ENCODE data around the gene RBBP6. TPM values are rescaled to one million over a fixed set of nuclear protein-coding genes. Genes with fewer than 3 reads are reported as not detected.
A peak's percentile ranks its signal among the peaks of the same experiment; 100 is the strongest.

The RBBP6 gene
- total RNA-seq, 2 donors from 2014 or later = 31.1 to 63.0 TPM

- DNase-seq (no peak), ATAC-seq (no peak)
- intact Hi-C loops (cut with DNase I) = no loop called here
- TF ChIP-seq POLR2A (IDR thresholded peaks at IDR 0.05) = no peak
- TF ChIP-seq, protein P1, sequence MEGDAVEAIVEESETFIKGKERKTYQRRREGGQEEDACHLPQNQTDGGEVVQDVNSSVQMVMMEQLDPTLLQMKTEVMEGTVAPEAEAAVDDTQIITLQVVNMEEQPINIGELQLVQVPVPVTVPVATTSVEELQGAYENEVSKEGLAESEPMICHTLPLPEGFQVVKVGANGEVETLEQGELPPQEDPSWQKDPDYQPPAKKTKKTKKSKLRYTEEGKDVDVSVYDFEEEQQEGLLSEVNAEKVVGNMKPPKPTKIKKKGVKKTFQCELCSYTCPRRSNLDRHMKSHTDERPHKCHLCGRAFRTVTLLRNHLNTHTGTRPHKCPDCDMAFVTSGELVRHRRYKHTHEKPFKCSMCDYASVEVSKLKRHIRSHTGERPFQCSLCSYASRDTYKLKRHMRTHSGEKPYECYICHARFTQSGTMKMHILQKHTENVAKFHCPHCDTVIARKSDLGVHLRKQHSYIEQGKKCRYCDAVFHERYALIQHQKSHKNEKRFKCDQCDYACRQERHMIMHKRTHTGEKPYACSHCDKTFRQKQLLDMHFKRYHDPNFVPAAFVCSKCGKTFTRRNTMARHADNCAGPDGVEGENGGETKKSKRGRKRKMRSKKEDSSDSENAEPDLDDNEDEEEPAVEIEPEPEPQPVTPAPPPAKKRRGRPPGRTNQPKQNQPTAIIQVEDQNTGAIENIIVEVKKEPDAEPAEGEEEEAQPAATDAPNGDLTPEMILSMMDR (IDR thresholded peaks at IDR 0.05) = no peak
- H3K4me1 ChIP-seq = peaks cover 9% of the 10 kb centered on the region
- H3K27ac ChIP-seq = no peak overlapping the region
- H3K4me3 ChIP-seq = no peak overlapping the region
- no peaks in the 10 kb centered on the region for H3K27me3 ChIP-seq
- 83 to 91% methylated on average over 2 of the region's 2 CpGs for WGBS, 2 donors
- H3K9me3 ChIP-seq = no peaks in the 10 kb centered on the region
- H3K36me3 ChIP-seq (replicated peaks in 1 of 2; ENCODE audit: insufficient read depth in 1 of 2, low read depth in 2 of 2) = no peaks in the 10 kb centered on the region
These were observed 25.3 kb upstream of the RBBP6 start for GRCh38 chr16:24514096-24514495.

GRCh38 chr16:24515186-24515585 lies 24.2 kb upstream of the RBBP6 start:
- H3K27me3 ChIP-seq = no peaks in the 10 kb centered on the region
- peaks cover 9% of the 10 kb centered on the region for H3K4me1 ChIP-seq
- H3K36me3 ChIP-seq (replicated peaks in 1 of 2; ENCODE audit: insufficient read depth in 1 of 2, low read depth in 2 of 2) = no peaks in the 10 kb centered on the region
- DNase-seq (no peak), ATAC-seq (no peak)
- H3K27ac ChIP-seq = no peak overlapping the region
- WGBS, 2 donors = 69 to 80% methylated on average over 5 of the region's 5 CpGs
- TF ChIP-seq, protein P1 (IDR thresholded peaks at IDR 0.05) = no peak
- no peak for TF ChIP-seq POLR2A (IDR thresholded peaks at IDR 0.05)
- no peaks in the 10 kb centered on the region for H3K9me3 ChIP-seq
- intact Hi-C loops (cut with DNase I) = no loop called here
- H3K4me3 ChIP-seq = no peak overlapping the region

GRCh38 chr16:24516900-24517669 lies 22.3 kb upstream of the RBBP6 start:
- Histone ChIP-seq H3K27ac (peak overlapping the region in 2 of 4 donors; percentile 16 to 45), H3K4me3 (no peak overlapping the region), H3K4me1 (peaks cover 9% of the 10 kb centered on the region), H3K27me3 (no peaks in the 10 kb centered on the region), H3K9me3 (no peaks in the 10 kb centered on the region), H3K36me3 (replicated peaks in 1 of 2; ENCODE audit: insufficient read depth in 1 of 2, low read depth in 2 of 2) (no peaks in the 10 kb centered on the region)
- WGBS, 2 donors = 20 to 24% methylated on average over 20 of the region's 20 CpGs
- ATAC-seq (peak; percentile 96), DNase-seq (peak; percentile 86 to 90 (median 90))
- TF ChIP-seq POLR2A (IDR thresholded peaks at IDR 0.05) = no peak
- TF ChIP-seq, protein P1 (IDR thresholded peaks at IDR 0.05) = peak; percentile 77 to 95 (median 92)
- intact Hi-C loops (cut with DNase I) = no loop called here

GRCh38 chr16:24518498-24518897 lies 20.9 kb upstream of the RBBP6 start:
- intact Hi-C loops (cut with DNase I) = no loop called here
- Histone ChIP-seq H3K9me3 (no peaks in the 10 kb centered on the region), H3K27ac (no peak overlapping the region), H3K4me3 (no peak overlapping the region), H3K4me1 (peaks cover 9% of the 10 kb centered on the region), H3K27me3 (no peaks in the 10 kb centered on the region), H3K36me3 (replicated peaks in 1 of 2; ENCODE audit: insufficient read depth in 1 of 2, low read depth in 2 of 2) (no peaks in the 10 kb centered on the region)
- no peak for ATAC-seq
- TF ChIP-seq, protein P1 (IDR thresholded peaks at IDR 0.05) = no peak
- no peak for TF ChIP-seq POLR2A (IDR thresholded peaks at IDR 0.05)
- DNase-seq = no peak

GRCh38 chr16:24520983-24521382 lies 18.4 kb upstream of the RBBP6 start:
- WGBS, 2 donors = 83% methylated on average over 3 of the region's 3 CpGs; no CpG with 5 or more reads in 1 of the 2 donors
- H3K9me3 ChIP-seq = no peaks in the 10 kb centered on the region
- intact Hi-C loops (cut with DNase I) = no loop called here
- TF ChIP-seq, protein P1 (IDR thresholded peaks at IDR 0.05) = no peak
- TF ChIP-seq POLR2A (IDR thresholded peaks at IDR 0.05) = no peak
- DNase-seq = no peak
- no peak overlapping the region for H3K27ac ChIP-seq
- ATAC-seq = no peak
- no peaks in the 10 kb centered on the region for H3K27me3 ChIP-seq
- H3K36me3 ChIP-seq (replicated peaks in 1 of 2; ENCODE audit: insufficient read depth in 1 of 2, low read depth in 2 of 2) = no peaks in the 10 kb centered on the region
- H3K4me3 ChIP-seq = no peak overlapping the region
- H3K4me1 ChIP-seq = peaks cover 14% of the 10 kb centered on the region
